Measurements from ENCODE around the gene ARL1.

GRCh38 chr12:101343893-101344292, 63.7 kb downstream of the ARL1 start:
- no peak for TF ChIP-seq TAF1 (IDR thresholded peaks at IDR 0.05; ENCODE audit: borderline replicate concordance, low read depth, low read length)
- no peak for TF ChIP-seq POLR2AphosphoS5 (IDR thresholded peaks at IDR 0.05; ENCODE audit: low read depth, low read length)
